Measurements from ENCODE around the gene KCNC2. TPM values are rescaled to one million over a fixed set of nuclear protein-coding genes. Genes with fewer than 3 reads are reported as not detected.

KCNC2 gene
- polyA plus RNA-seq, 1 donor from 2014 or later, result 7.4 TPM

DNA sequence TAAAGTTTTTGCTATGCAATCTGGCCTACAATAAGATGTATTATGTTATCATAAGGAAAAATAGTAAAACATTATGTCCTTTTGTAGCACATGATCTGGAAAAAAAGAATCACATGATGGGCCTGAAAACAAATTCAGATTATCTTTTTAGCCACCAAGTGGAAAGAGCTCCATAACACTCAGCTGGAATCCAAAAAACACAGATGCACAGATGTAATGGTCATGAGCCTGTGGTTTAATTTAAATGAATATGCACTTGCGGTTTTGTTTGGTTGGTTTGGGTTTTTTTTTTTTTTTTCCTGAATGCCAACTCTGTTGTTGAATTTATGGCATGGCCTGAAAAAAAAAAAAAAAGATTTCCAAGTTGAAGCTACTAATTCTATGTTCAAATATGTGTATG lies 4.1 kb downstream of the KCNC2 start:
- Histone ChIP-seq H3K27ac (ENCODE audit: low read length) (no peak overlapping the region), H3K9me3 (ENCODE audit: low read length) (no peaks in the 10 kb centered on the region), H3K4me2 (ENCODE audit: low read length) (no peak overlapping the region), H3K79me2 (replicated peaks; ENCODE audit: insufficient read depth, low read length) (no peaks in the 10 kb centered on the region), H3K9me2 (ENCODE audit: insufficient read depth, low read length) (no peaks in the 10 kb centered on the region), H3K36me3 (ENCODE audit: insufficient read depth, low read length) (no peaks in the 10 kb centered on the region), H2AFZ (ENCODE audit: low read depth, low read length) (no peak overlapping the region), H3K27me3 (ENCODE audit: insufficient read depth, low read depth, low read length) (peaks cover 37% of the 10 kb centered on the region), H3F3A (ENCODE audit: insufficient read depth, low read length, poor library complexity, severe bottlenecking) (no peaks in the 10 kb centered on the region), H3K9ac (ENCODE audit: low read length) (no peak overlapping the region), H3K4me3 (ENCODE audit: low read length) (no peak overlapping the region), H4K20me1 (ENCODE audit: insufficient read depth) (no peaks in the 10 kb centered on the region)
- TF ChIP-seq EP300 (conservative IDR thresholded peaks at IDR 0.05; ENCODE audit: poor library complexity, severe bottlenecking) (no peak), POLR2AphosphoS5 (IDR thresholded peaks at IDR 0.05) (no peak), MXI1 (conservative IDR thresholded peaks at IDR 0.05; ENCODE audit: poor library complexity, severe bottlenecking) (no peak), EZH2 (IDR thresholded peaks at IDR 0.05; ENCODE audit: borderline replicate concordance, insufficient read depth, low read length, poor library complexity, severe bottlenecking) (no peak), RAD21 (conservative IDR thresholded peaks at IDR 0.05) (no peak), SMC3 (conservative IDR thresholded peaks at IDR 0.05; ENCODE audit: poor library complexity) (no peak), TAF1 (IDR thresholded peaks at IDR 0.05; ENCODE audit: low read depth) (no peak)
- TF ChIP-seq, protein P1, sequence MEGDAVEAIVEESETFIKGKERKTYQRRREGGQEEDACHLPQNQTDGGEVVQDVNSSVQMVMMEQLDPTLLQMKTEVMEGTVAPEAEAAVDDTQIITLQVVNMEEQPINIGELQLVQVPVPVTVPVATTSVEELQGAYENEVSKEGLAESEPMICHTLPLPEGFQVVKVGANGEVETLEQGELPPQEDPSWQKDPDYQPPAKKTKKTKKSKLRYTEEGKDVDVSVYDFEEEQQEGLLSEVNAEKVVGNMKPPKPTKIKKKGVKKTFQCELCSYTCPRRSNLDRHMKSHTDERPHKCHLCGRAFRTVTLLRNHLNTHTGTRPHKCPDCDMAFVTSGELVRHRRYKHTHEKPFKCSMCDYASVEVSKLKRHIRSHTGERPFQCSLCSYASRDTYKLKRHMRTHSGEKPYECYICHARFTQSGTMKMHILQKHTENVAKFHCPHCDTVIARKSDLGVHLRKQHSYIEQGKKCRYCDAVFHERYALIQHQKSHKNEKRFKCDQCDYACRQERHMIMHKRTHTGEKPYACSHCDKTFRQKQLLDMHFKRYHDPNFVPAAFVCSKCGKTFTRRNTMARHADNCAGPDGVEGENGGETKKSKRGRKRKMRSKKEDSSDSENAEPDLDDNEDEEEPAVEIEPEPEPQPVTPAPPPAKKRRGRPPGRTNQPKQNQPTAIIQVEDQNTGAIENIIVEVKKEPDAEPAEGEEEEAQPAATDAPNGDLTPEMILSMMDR (IDR thresholded peaks at IDR 0.05; ENCODE audit: poor library complexity, severe bottlenecking), result no peak
- TF ChIP-seq, protein P2, sequence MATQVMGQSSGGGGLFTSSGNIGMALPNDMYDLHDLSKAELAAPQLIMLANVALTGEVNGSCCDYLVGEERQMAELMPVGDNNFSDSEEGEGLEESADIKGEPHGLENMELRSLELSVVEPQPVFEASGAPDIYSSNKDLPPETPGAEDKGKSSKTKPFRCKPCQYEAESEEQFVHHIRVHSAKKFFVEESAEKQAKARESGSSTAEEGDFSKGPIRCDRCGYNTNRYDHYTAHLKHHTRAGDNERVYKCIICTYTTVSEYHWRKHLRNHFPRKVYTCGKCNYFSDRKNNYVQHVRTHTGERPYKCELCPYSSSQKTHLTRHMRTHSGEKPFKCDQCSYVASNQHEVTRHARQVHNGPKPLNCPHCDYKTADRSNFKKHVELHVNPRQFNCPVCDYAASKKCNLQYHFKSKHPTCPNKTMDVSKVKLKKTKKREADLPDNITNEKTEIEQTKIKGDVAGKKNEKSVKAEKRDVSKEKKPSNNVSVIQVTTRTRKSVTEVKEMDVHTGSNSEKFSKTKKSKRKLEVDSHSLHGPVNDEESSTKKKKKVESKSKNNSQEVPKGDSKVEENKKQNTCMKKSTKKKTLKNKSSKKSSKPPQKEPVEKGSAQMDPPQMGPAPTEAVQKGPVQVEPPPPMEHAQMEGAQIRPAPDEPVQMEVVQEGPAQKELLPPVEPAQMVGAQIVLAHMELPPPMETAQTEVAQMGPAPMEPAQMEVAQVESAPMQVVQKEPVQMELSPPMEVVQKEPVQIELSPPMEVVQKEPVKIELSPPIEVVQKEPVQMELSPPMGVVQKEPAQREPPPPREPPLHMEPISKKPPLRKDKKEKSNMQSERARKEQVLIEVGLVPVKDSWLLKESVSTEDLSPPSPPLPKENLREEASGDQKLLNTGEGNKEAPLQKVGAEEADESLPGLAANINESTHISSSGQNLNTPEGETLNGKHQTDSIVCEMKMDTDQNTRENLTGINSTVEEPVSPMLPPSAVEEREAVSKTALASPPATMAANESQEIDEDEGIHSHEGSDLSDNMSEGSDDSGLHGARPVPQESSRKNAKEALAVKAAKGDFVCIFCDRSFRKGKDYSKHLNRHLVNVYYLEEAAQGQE (IDR thresholded peaks at IDR 0.05; ENCODE audit: borderline replicate concordance), result no peak

DNA sequence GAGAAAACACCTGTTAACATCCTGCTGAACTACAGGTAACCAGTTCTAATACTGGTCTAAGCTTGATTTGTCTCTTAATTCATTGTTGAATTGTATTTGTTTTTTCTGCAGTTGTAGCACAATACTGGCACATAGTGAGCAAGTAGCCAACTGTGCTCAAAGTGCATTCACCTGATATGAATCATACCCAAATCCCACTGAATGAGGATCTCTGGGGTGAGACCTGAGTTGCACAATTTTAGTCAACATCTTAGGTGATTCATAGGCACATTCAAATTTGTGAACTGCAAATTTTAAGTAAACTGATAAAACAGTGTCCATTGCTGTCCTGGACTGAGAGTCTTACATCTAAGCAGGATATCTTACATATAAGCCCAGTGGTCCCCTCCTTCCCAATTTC lies 12.8 kb downstream of the KCNC2 start:
- TF ChIP-seq, protein P1 (IDR thresholded peaks at IDR 0.05; ENCODE audit: poor library complexity, severe bottlenecking), result no peak
- no peak for TF ChIP-seq POLR2AphosphoS5 (IDR thresholded peaks at IDR 0.05)
- no peak for TF ChIP-seq TAF1 (IDR thresholded peaks at IDR 0.05; ENCODE audit: low read depth)
- TF ChIP-seq EZH2 (IDR thresholded peaks at IDR 0.05; ENCODE audit: borderline replicate concordance, insufficient read depth, low read length, poor library complexity, severe bottlenecking), result no peak
- TF ChIP-seq MXI1 (conservative IDR thresholded peaks at IDR 0.05; ENCODE audit: poor library complexity, severe bottlenecking), result no peak
- TF ChIP-seq, protein P2 (IDR thresholded peaks at IDR 0.05; ENCODE audit: borderline replicate concordance), result no peak
- TF ChIP-seq RAD21 (conservative IDR thresholded peaks at IDR 0.05), result no peak
- no peak for TF ChIP-seq EP300 (conservative IDR thresholded peaks at IDR 0.05; ENCODE audit: poor library complexity, severe bottlenecking)
- TF ChIP-seq SMC3 (conservative IDR thresholded peaks at IDR 0.05; ENCODE audit: poor library complexity), result no peak
- H3F3A ChIP-seq (ENCODE audit: insufficient read depth, low read length, poor library complexity, severe bottlenecking), result no peaks in the 10 kb centered on the region
- H3K9me3 ChIP-seq (ENCODE audit: low read length), result no peaks in the 10 kb centered on the region
- H2AFZ ChIP-seq (ENCODE audit: low read depth, low read length), result no peak overlapping the region
- no peaks in the 10 kb centered on the region for H3K9me2 ChIP-seq (ENCODE audit: insufficient read depth, low read length)
- H3K27ac ChIP-seq (ENCODE audit: low read length), result no peak overlapping the region
- no peaks in the 10 kb centered on the region for H3K36me3 ChIP-seq (ENCODE audit: insufficient read depth, low read length)
- no peaks in the 10 kb centered on the region for H4K20me1 ChIP-seq (ENCODE audit: insufficient read depth)
- no peak overlapping the region for H3K9ac ChIP-seq (ENCODE audit: low read length)
- H3K4me3 ChIP-seq (ENCODE audit: low read length), result no peak overlapping the region
- H3K27me3 ChIP-seq (ENCODE audit: insufficient read depth, low read depth, low read length), result no peaks in the 10 kb centered on the region
- H3K79me2 ChIP-seq (replicated peaks; ENCODE audit: insufficient read depth, low read length), result no peaks in the 10 kb centered on the region
- H3K4me2 ChIP-seq (ENCODE audit: low read length), result no peak overlapping the region
